Gastrocnemius medialis (tissue), 4 donors: Measurements from ENCODE around the gene CDH4.

Experiments used
- POLR2A ChIP-seq, 2 donors: fragments of 450-650 bp; IDR thresholded peaks; one replicate each; pipeline ENCODE4 v1.6.1; 2017; ENCODE audit warnings: antibody characterized with exemption in 2 of 2, mild to moderate bottlenecking in 2 of 2, moderate library complexity in 2 of 2
- TF ChIP-seq, protein P1 (sequence below), 5 experiments: fragments of 450-650 bp in 3 of 5; fragments of 200-600 bp in 2 of 5; sonication (generic) in 2 of 5; IDR thresholded peaks in 4 of 5; conservative IDR thresholded peaks in 1 of 5; 1 replicate in 4 of 5; 2 replicates in 1 of 5; pipeline ENCODE4 v1.5.1; 2016 to 2019; ENCODE audit warnings: antibody characterized with exemption in 5 of 5, mild to moderate bottlenecking in 3 of 5, moderate library complexity in 3 of 5

DNA sequence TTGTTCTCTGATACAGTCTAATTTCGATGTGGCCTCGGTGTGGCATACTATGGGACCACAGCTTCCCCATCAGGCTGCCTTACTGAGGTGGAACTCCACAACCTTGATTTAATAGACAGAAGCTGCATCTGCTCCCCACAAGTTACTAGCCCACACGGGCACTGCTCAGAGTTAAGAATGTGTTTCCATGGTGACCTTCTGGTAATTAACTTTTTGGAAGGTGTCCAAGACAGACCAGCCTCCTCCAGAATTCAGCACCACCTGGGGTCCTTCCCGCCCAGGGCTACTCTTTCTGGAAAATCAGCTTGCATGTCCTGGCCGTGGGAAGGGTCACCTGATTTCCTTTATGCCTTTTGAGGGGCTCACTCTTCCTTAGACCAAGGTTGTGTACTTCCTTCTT lies 48.7 kb upstream of the CDH4 start:
- TF ChIP-seq, protein P1, sequence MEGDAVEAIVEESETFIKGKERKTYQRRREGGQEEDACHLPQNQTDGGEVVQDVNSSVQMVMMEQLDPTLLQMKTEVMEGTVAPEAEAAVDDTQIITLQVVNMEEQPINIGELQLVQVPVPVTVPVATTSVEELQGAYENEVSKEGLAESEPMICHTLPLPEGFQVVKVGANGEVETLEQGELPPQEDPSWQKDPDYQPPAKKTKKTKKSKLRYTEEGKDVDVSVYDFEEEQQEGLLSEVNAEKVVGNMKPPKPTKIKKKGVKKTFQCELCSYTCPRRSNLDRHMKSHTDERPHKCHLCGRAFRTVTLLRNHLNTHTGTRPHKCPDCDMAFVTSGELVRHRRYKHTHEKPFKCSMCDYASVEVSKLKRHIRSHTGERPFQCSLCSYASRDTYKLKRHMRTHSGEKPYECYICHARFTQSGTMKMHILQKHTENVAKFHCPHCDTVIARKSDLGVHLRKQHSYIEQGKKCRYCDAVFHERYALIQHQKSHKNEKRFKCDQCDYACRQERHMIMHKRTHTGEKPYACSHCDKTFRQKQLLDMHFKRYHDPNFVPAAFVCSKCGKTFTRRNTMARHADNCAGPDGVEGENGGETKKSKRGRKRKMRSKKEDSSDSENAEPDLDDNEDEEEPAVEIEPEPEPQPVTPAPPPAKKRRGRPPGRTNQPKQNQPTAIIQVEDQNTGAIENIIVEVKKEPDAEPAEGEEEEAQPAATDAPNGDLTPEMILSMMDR (IDR thresholded peaks at IDR 0.05 in 4 of 5, conservative IDR thresholded peaks at IDR 0.05 in 1 of 5), result no peak
- no peak for TF ChIP-seq POLR2A (IDR thresholded peaks at IDR 0.05)
